Measurements from ENCODE around the gene IQCH.
"Not testable (repeated sequence)": the region's sequence is repeated elsewhere in the genome, so short reads cannot be mapped to it uniquely, and the experiment has no call there.

DNA sequence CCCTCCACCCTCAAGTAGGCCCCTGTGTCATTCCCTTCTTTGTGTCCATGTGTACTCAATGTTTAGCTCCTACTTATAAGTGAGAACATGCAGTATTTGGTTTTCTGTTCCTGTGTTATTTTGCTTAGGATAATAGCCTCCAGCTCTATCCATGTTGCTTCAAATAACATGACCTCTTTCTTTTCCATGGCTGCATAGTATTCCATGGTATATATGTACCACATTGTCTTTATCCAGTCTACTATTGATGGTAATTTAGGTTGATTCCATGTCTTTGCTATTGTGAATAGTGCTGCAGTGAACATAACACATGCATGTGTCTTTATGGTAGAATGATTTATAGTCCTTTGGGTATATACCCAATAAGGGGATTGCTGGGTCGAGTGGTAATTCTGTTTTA is 109.1 kb downstream of the IQCH start:
- not testable (repeated sequence) for TF ChIP-seq TEAD4 (IDR thresholded peaks at IDR 0.05; ENCODE audit: borderline replicate concordance, insufficient read depth); CTCF (IDR thresholded peaks at IDR 0.05); REST (IDR thresholded peaks at IDR 0.05; ENCODE audit: low read depth, low read length); POLR2AphosphoS5 (IDR thresholded peaks at IDR 0.05; ENCODE audit: low read depth, low read length); USF1 (IDR thresholded peaks at IDR 0.05; ENCODE audit: borderline replicate concordance, low read depth)
- TF ChIP-seq, protein P1, sequence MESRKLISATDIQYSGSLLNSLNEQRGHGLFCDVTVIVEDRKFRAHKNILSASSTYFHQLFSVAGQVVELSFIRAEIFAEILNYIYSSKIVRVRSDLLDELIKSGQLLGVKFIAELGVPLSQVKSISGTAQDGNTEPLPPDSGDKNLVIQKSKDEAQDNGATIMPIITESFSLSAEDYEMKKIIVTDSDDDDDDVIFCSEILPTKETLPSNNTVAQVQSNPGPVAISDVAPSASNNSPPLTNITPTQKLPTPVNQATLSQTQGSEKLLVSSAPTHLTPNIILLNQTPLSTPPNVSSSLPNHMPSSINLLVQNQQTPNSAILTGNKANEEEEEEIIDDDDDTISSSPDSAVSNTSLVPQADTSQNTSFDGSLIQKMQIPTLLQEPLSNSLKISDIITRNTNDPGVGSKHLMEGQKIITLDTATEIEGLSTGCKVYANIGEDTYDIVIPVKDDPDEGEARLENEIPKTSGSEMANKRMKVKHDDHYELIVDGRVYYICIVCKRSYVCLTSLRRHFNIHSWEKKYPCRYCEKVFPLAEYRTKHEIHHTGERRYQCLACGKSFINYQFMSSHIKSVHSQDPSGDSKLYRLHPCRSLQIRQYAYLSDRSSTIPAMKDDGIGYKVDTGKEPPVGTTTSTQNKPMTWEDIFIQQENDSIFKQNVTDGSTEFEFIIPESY (IDR thresholded peaks at IDR 0.05; ENCODE audit: borderline replicate concordance, low read depth) = not testable (repeated sequence)
- TF ChIP-seq, protein P2, sequence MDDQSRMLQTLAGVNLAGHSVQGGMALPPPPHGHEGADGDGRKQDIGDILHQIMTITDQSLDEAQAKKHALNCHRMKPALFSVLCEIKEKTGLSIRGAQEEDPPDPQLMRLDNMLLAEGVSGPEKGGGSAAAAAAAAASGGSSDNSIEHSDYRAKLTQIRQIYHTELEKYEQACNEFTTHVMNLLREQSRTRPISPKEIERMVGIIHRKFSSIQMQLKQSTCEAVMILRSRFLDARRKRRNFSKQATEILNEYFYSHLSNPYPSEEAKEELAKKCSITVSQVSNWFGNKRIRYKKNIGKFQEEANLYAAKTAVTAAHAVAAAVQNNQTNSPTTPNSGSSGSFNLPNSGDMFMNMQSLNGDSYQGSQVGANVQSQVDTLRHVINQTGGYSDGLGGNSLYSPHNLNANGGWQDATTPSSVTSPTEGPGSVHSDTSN (IDR thresholded peaks at IDR 0.05) = not testable (repeated sequence)
